ENCODE measurements around the gene DMAP1. TPM values are rescaled to one million over a fixed set of nuclear protein-coding genes. Genes with fewer than 3 reads are reported as not detected.

DMAP1 gene
- total and polyA plus RNA-seq, 2 of the 8 experiments (the other 6 are each of a cell fraction or from before 2014, with no cell fraction given), result 36.4 to 42.4 TPM

GRCh38 chr1:44261171-44261817 lies 48.0 kb downstream of the DMAP1 start (continued):
- TF ChIP-seq RXRA (IDR thresholded peaks at IDR 0.05; ENCODE audit: insufficient read depth, low read depth, low read length), result no peak

All from H1 (cell line).